Effector memory CD8-positive, alpha-beta T cell (primary cell): ENCODE data around the gene RET.

Experiments
- ATAC-seq: fragments of 150-1000 bp; cut with Tn5 transposase; replicated peaks from 2 replicates; pipeline ENCODE4 v1.10.0; 2021; ENCODE audit warnings: mild to moderate bottlenecking, moderate library complexity
- DNase-seq, 3 experiments: peaks; one replicate each; pipeline ENCODE4 v3.0.0; 2021
- H3K27ac Mint-ChIP-seq, 2 donors: one replicate each; pipeline ENCODE4 v1.8.0; 2022; ENCODE audit warnings: mild to moderate bottlenecking in 2 of 2, mixed read lengths in 2 of 2, moderate library complexity in 2 of 2
- H3K27me3 Mint-ChIP-seq, 2 donors: one replicate each; pipeline ENCODE4 v1.8.0; 2022; ENCODE audit warnings: mixed read lengths in 2 of 2
- H3K36me3 Mint-ChIP-seq: one replicate; pipeline ENCODE4 v1.8.0; 2022; ENCODE audit warnings: mild to moderate bottlenecking, moderate library complexity, mixed read lengths; ENCODE audit not compliant: insufficient read depth
- H3K4me1 Mint-ChIP-seq, 2 donors: one replicate each; pipeline ENCODE4 v1.8.0; 2022; ENCODE audit warnings: low read depth in 2 of 2, mixed read lengths in 2 of 2
- H3K4me3 Mint-ChIP-seq, 2 donors: one replicate each; pipeline ENCODE4 v1.8.0; 2022; ENCODE audit warnings: mild to moderate bottlenecking in 2 of 2, mixed read lengths in 2 of 2, moderate library complexity in 2 of 2
- H3K9me3 Mint-ChIP-seq, 2 donors: one replicate each; pipeline ENCODE4 v1.8.0; 2022; ENCODE audit warnings: mixed read lengths in 2 of 2

Gene RET

GRCh38 chr10:43071865-43072650 is 4.8 kb upstream of the RET start:
- H3K27ac Mint-ChIP-seq = no peak overlapping the region
- ATAC-seq = no peak
- peaks cover 21 to 49% of the 10 kb centered on the region in 2 donors for H3K27me3 Mint-ChIP-seq
- DNase-seq = no peak
- H3K36me3 Mint-ChIP-seq = no peaks in the 10 kb centered on the region
- H3K4me3 Mint-ChIP-seq = no peak overlapping the region
- H3K4me1 Mint-ChIP-seq = peaks cover 0 to 7% of the 10 kb centered on the region in 2 donors
- no peaks in the 10 kb centered on the region for H3K9me3 Mint-ChIP-seq

GRCh38 chr10:43073191-43073590 is 3.7 kb upstream of the RET start:
- no peak overlapping the region for H3K4me3 Mint-ChIP-seq
- no peaks in the 10 kb centered on the region for H3K36me3 Mint-ChIP-seq

GRCh38 chr10:43073721-43074120 is 3.1 kb upstream of the RET start:
- no peaks in the 10 kb centered on the region for H3K9me3 Mint-ChIP-seq
- no peak for DNase-seq
- peaks cover 0 to 7% of the 10 kb centered on the region in 2 donors for H3K4me1 Mint-ChIP-seq
- no peak overlapping the region for H3K27ac Mint-ChIP-seq
- no peaks in the 10 kb centered on the region for H3K36me3 Mint-ChIP-seq
- H3K27me3 Mint-ChIP-seq = peaks cover 27 to 62% of the 10 kb centered on the region in 2 donors
- ATAC-seq = no peak
- no peak overlapping the region for H3K4me3 Mint-ChIP-seq

More at GRCh38 chr10:43073191-43073590, 3.7 kb upstream of the RET start:
- H3K27ac Mint-ChIP-seq = no peak overlapping the region
- peaks cover 0 to 7% of the 10 kb centered on the region in 2 donors for H3K4me1 Mint-ChIP-seq
- H3K27me3 Mint-ChIP-seq = peaks cover 22 to 57% of the 10 kb centered on the region in 2 donors
- DNase-seq (no peak), ATAC-seq (no peak)
- H3K9me3 Mint-ChIP-seq = no peaks in the 10 kb centered on the region

- DNase-seq (no peak), ATAC-seq (no peak)
- Mint-ChIP-seq H3K9me3 (no peaks in the 10 kb centered on the region), H3K4me1 (peaks cover 5 to 7% of the 10 kb centered on the region in 2 donors), H3K27ac (no peak overlapping the region), H3K36me3 (no peaks in the 10 kb centered on the region), H3K27me3 (peaks cover 33 to 63% of the 10 kb centered on the region in 2 donors), H3K4me3 (no peak overlapping the region)
Observed at GRCh38 chr10:43074409-43074808, 2.5 kb upstream of the RET start.

GRCh38 chr10:43074827-43075611 is 1.9 kb upstream of the RET start:
- Mint-ChIP-seq H3K27ac (no peak overlapping the region), H3K4me1 (peaks cover 6 to 7% of the 10 kb centered on the region in 2 donors), H3K27me3 (peaks cover 37 to 69% of the 10 kb centered on the region in 2 donors)

GRCh38 chr10:43075612-43076003 is 1.3 kb upstream of the RET start:
- DNase-seq = no peak
- H3K4me1 Mint-ChIP-seq = peaks cover 6 to 7% of the 10 kb centered on the region in 2 donors
- ATAC-seq = no peak
- peak overlapping the region in 1 of 2 donors; percentile 68 for H3K4me3 Mint-ChIP-seq
- no peaks in the 10 kb centered on the region for H3K9me3 Mint-ChIP-seq
- H3K36me3 Mint-ChIP-seq = no peaks in the 10 kb centered on the region
- H3K27me3 Mint-ChIP-seq = peaks cover 40 to 75% of the 10 kb centered on the region in 2 donors
- no peak overlapping the region for H3K27ac Mint-ChIP-seq

More at GRCh38 chr10:43074827-43075611, 1.9 kb upstream of the RET start:
- ATAC-seq (no peak), DNase-seq (no peak)
- Mint-ChIP-seq H3K4me3 (no peak overlapping the region), H3K9me3 (no peaks in the 10 kb centered on the region), H3K36me3 (no peaks in the 10 kb centered on the region)

- H3K27ac Mint-ChIP-seq = no peak overlapping the region
- DNase-seq (no peak), ATAC-seq (no peak)
- H3K4me1 Mint-ChIP-seq = peaks cover 6 to 7% of the 10 kb centered on the region in 2 donors
- H3K36me3 Mint-ChIP-seq = no peaks in the 10 kb centered on the region
- peaks cover 48 to 83% of the 10 kb centered on the region in 2 donors for H3K27me3 Mint-ChIP-seq
- H3K4me3 Mint-ChIP-seq = peak overlapping the region; percentile 39 to 68
- H3K9me3 Mint-ChIP-seq = no peaks in the 10 kb centered on the region
Observed at GRCh38 chr10:43076311-43076875, 476 bp upstream of the RET start.

GRCh38 chr10:43077421-43078171 is 727 bp downstream of the RET start:
- Mint-ChIP-seq H3K36me3 (no peaks in the 10 kb centered on the region), H3K9me3 (no peaks in the 10 kb centered on the region), H3K27ac (no peak overlapping the region), H3K4me3 (peak overlapping the region; percentile 58 to 73), H3K27me3 (peaks cover 49 to 92% of the 10 kb centered on the region in 2 donors), H3K4me1 (peaks cover 6 to 7% of the 10 kb centered on the region in 2 donors)
- DNase-seq = no peak
- no peak for ATAC-seq

GRCh38 chr10:43078175-43078985 is 1.5 kb downstream of the RET start:
- no peaks in the 10 kb centered on the region for H3K9me3 Mint-ChIP-seq
- no peaks in the 10 kb centered on the region for H3K36me3 Mint-ChIP-seq
- peak overlapping the region in 1 of 2 donors; percentile 73 for H3K4me3 Mint-ChIP-seq
- H3K4me1 Mint-ChIP-seq = peaks cover 6 to 7% of the 10 kb centered on the region in 2 donors
- DNase-seq = no peak
- ATAC-seq = no peak
- H3K27ac Mint-ChIP-seq = no peak overlapping the region
- peaks cover 49 to 92% of the 10 kb centered on the region in 2 donors for H3K27me3 Mint-ChIP-seq

- Mint-ChIP-seq H3K4me1 (peaks cover 6 to 7% of the 10 kb centered on the region in 2 donors), H3K27ac (no peak overlapping the region), H3K27me3 (peaks cover 44 to 90% of the 10 kb centered on the region in 2 donors), H3K9me3 (no peaks in the 10 kb centered on the region), H3K36me3 (no peaks in the 10 kb centered on the region), H3K4me3 (peak overlapping the region in 1 of 2 donors; percentile 23)
- no peak for DNase-seq
- peak; percentile 16 for ATAC-seq
Observed at GRCh38 chr10:43078986-43079273, 2.1 kb downstream of the RET start.

GRCh38 chr10:43079856-43080255 is 3.0 kb downstream of the RET start:
- H3K27me3 Mint-ChIP-seq = peaks cover 43 to 90% of the 10 kb centered on the region in 2 donors
- no peak overlapping the region for H3K4me3 Mint-ChIP-seq
- H3K4me1 Mint-ChIP-seq = peaks cover 7 to 9% of the 10 kb centered on the region in 2 donors
- no peaks in the 10 kb centered on the region for H3K36me3 Mint-ChIP-seq
- no peaks in the 10 kb centered on the region for H3K9me3 Mint-ChIP-seq
- no peak for DNase-seq
- ATAC-seq = no peak
- no peak overlapping the region for H3K27ac Mint-ChIP-seq

- Mint-ChIP-seq H3K4me3 (no peak overlapping the region), H3K27me3 (peaks cover 28 to 85% of the 10 kb centered on the region in 2 donors), H3K27ac (no peak overlapping the region), H3K36me3 (no peaks in the 10 kb centered on the region), H3K4me1 (peaks cover 0 to 9% of the 10 kb centered on the region in 2 donors), H3K9me3 (no peaks in the 10 kb centered on the region)
- DNase-seq (no peak), ATAC-seq (no peak)
Observed at GRCh38 chr10:43082087-43082486, 5.2 kb downstream of the RET start.
